ENCODE data around the gene ZSCAN26. TPM values are rescaled to one million over a fixed set of nuclear protein-coding genes. Genes with fewer than 3 reads are reported as not detected.

The ZSCAN26 gene
- total RNA-seq, result 14.0 TPM
- long read RNA-seq, transcript ZSCAN26-201 (4 exons, 2,362 nt), result major isoform, 6 of 17 reads
- long read RNA-seq, partial matches to known transcripts, result 1 of 17 reads
- long read RNA-seq, other reads (novel, unspliced or antisense), result 5 of 17 reads

- DNase-seq (peak; percentile 91), ATAC-seq (ENCODE audit: poor library complexity) (peak; percentile 99)
- intact Hi-C loops (cut with DNase I), result no loop called here
Measured at GRCh38 chr6:28266962-28267694, at the start of gene ZSCAN26. TSS of gene ZSCAN26 (plus strand) at chr6:28267143. CDS start at chr6:28271920, 4,777 bp downstream.

GRCh38 chr6:28217890-28218289, 49.1 kb upstream of the ZSCAN26 start:
- DNase-seq (no peak), ATAC-seq (ENCODE audit: poor library complexity) (no peak)
- intact Hi-C loops (cut with DNase I), result no loop called here

GRCh38 chr6:28218312-28219248, 48.4 kb upstream of the ZSCAN26 start:
- DNase-seq (peak; percentile 91), ATAC-seq (ENCODE audit: poor library complexity) (peak; percentile 97)
- intact Hi-C loops (cut with DNase I), result no loop called here

- ATAC-seq (ENCODE audit: poor library complexity) (no peak), DNase-seq (no peak)
- intact Hi-C loops (cut with DNase I), result loop anchor here (10.0 kb wide), 1 partner anchor 134 kb away; no protein-coding TSS in a partner anchor
Measured at GRCh38 chr6:28220257-28221133, 46.4 kb upstream of the ZSCAN26 start.

- intact Hi-C loops (cut with DNase I), result loop anchor here (5.0 to 10.0 kb wide), 2 partner anchors 92 to 130 kb away; no protein-coding TSS in a partner anchor
- ATAC-seq (ENCODE audit: poor library complexity), result no peak
- DNase-seq, result no peak
Measured at GRCh38 chr6:28224131-28225055, 42.5 kb upstream of the ZSCAN26 start.

GRCh38 chr6:28225056-28225834, 41.7 kb upstream of the ZSCAN26 start, which contains the start of gene ZSCAN9:
TSS of gene ZSCAN9 (plus strand) at chr6:28225275. CDS start at chr6:28227085, 1,810 bp downstream.
- intact Hi-C loops (cut with DNase I), result loop anchor here (5.0 to 10.0 kb wide), 2 partner anchors 93 to 130 kb away; no protein-coding TSS in a partner anchor
- DNase-seq, result peak; percentile 91
- peak; percentile 98 for ATAC-seq (ENCODE audit: poor library complexity)

GRCh38 chr6:28226460-28226859, 40.5 kb upstream of the ZSCAN26 start:
- ATAC-seq (ENCODE audit: poor library complexity) (no peak), DNase-seq (no peak)
- intact Hi-C loops (cut with DNase I), result loop anchor here (5.0 to 10.0 kb wide), 2 partner anchors 94 to 128 kb away; no protein-coding TSS in a partner anchor

GRCh38 chr6:28232785-28233184, 34.2 kb upstream of the ZSCAN26 start:
- ATAC-seq (ENCODE audit: poor library complexity), result no peak
- intact Hi-C loops (cut with DNase I), result no loop called here
- no peak for DNase-seq

GRCh38 chr6:28235912-28236452, 31.0 kb upstream of the ZSCAN26 start:
- intact Hi-C loops (cut with DNase I), result no loop called here
- ATAC-seq (ENCODE audit: poor library complexity) (no peak), DNase-seq (no peak)

GRCh38 chr6:28239636-28240035, 27.3 kb upstream of the ZSCAN26 start:
- intact Hi-C loops (cut with DNase I), result no loop called here
- ATAC-seq (ENCODE audit: poor library complexity) (no peak), DNase-seq (no peak)

- DNase-seq, result no peak
- ATAC-seq (ENCODE audit: poor library complexity), result no peak
- intact Hi-C loops (cut with DNase I), result no loop called here
Measured at GRCh38 chr6:28240471-28240870, 26.5 kb upstream of the ZSCAN26 start.

GRCh38 chr6:28243946-28244345, 23.0 kb upstream of the ZSCAN26 start:
- no peak for DNase-seq
- no peak for ATAC-seq (ENCODE audit: poor library complexity)
- intact Hi-C loops (cut with DNase I), result no loop called here

- DNase-seq, result no peak
- intact Hi-C loops (cut with DNase I), result no loop called here
- no peak for ATAC-seq (ENCODE audit: poor library complexity)
Measured at GRCh38 chr6:28245206-28245941, 21.6 kb upstream of the ZSCAN26 start.

GRCh38 chr6:28248916-28249315, 18.0 kb upstream of the ZSCAN26 start:
- intact Hi-C loops (cut with DNase I), result no loop called here
- DNase-seq, result no peak
- ATAC-seq (ENCODE audit: poor library complexity), result no peak

GRCh38 chr6:28250747-28251146, 16.2 kb upstream of the ZSCAN26 start:
- intact Hi-C loops (cut with DNase I), result no loop called here
- ATAC-seq (ENCODE audit: poor library complexity) (no peak), DNase-seq (no peak)

GRCh38 chr6:28251661-28252008, 15.3 kb upstream of the ZSCAN26 start:
- DNase-seq, result no peak

More at GRCh38 chr6:28251661-28252008, 15.3 kb upstream of the ZSCAN26 start:
- intact Hi-C loops (cut with DNase I), result no loop called here
- ATAC-seq (ENCODE audit: poor library complexity), result peak; percentile 34
